Measurements from ENCODE around the gene TBC1D13. TPM values are rescaled to one million over a fixed set of nuclear protein-coding genes. Genes with fewer than 3 reads are reported as not detected.

TBC1D13 gene
- total RNA-seq, 3 donors from 2014 or later (not counting 1 experiment from before 2014, with no cell fraction given) = 31.5 to 34.5 (median 33.7) TPM

DNA sequence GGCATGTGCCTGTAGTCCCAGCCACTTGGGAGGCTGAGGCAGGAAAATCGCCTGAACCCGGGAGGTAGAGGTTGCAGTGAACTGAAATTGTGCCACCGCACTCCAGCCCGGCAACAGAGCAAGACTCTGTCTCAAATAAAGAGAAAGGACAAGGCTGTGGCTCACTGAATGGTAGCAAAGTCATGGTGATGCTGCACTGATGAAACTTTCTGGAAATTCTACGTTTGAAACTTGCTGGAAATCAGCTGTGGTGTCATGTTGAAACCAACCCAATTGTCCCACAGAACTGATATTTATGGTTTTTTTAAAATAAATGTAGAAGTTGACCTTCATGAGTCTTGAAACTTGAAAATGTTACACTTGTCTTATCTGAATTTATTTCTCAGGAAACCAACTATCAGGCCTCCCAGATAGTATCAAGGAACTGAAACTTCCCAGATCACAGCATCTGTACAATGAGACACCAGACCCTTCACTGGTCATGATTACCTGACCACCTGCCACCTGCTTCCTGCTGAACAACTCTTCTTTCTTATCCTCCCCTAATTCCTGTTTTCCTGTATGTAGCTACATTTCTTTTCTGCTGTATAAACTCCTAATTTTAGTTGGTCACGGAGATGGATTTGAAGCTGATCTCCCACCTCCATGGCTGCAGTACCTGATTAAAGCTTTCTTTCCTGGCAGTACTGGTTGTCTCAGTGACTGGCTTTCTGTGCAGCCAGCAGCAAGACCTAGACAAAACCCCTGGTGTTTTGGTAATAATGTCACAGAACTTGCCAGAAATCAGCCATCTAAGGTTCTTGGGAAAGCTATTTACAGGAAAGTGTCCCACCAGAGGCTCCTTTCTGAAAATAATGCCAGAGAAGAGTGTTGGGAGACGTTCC lies 5.6 kb upstream of the TBC1D13 start:
- 64% methylated on average over 7 of the region's 7 CpGs for WGBS (ENCODE audit: insufficient coverage)
- H3K36me3 Mint-ChIP-seq = no peaks in the 10 kb centered on the region
- Histone ChIP-seq H3K27me3 (ENCODE audit: control insufficient read depth, insufficient read depth, low read length) (no peaks in the 10 kb centered on the region), H3K36me3 (ENCODE audit: control insufficient read depth, insufficient read depth, low read length) (no peaks in the 10 kb centered on the region), H3K27ac (ENCODE audit: low read length) (no peak overlapping the region), H3K9me3 (ENCODE audit: control insufficient read depth, insufficient read depth, low read length) (peaks cover under 1% of the 10 kb centered on the region), H3K4me1 (ENCODE audit: control insufficient read depth, insufficient read depth, low read length) (peaks cover 2% of the 10 kb centered on the region), H3K4me3 (ENCODE audit: low read length) (no peak overlapping the region)
- no peaks in the 10 kb centered on the region for H3K4me1 Mint-ChIP-seq
- peaks cover 0 to 3% of the 10 kb centered on the region in 2 donors for H3K9me3 Mint-ChIP-seq
- intact Hi-C loops (cut with micrococcal nuclease) = no loop called here
- TF ChIP-seq, protein P1, sequence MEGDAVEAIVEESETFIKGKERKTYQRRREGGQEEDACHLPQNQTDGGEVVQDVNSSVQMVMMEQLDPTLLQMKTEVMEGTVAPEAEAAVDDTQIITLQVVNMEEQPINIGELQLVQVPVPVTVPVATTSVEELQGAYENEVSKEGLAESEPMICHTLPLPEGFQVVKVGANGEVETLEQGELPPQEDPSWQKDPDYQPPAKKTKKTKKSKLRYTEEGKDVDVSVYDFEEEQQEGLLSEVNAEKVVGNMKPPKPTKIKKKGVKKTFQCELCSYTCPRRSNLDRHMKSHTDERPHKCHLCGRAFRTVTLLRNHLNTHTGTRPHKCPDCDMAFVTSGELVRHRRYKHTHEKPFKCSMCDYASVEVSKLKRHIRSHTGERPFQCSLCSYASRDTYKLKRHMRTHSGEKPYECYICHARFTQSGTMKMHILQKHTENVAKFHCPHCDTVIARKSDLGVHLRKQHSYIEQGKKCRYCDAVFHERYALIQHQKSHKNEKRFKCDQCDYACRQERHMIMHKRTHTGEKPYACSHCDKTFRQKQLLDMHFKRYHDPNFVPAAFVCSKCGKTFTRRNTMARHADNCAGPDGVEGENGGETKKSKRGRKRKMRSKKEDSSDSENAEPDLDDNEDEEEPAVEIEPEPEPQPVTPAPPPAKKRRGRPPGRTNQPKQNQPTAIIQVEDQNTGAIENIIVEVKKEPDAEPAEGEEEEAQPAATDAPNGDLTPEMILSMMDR (IDR thresholded peaks at IDR 0.05) = no peak
- ATAC-seq (peak in 1 of 3 donors; percentile 64), DNase-seq (no peak)
- no peak overlapping the region for H3K27ac Mint-ChIP-seq
- peaks cover 0 to 2% of the 10 kb centered on the region in 2 donors for H3K27me3 Mint-ChIP-seq (ENCODE audit: low read depth in 2 of 2)
- no peak overlapping the region for H3K4me3 Mint-ChIP-seq

DNA sequence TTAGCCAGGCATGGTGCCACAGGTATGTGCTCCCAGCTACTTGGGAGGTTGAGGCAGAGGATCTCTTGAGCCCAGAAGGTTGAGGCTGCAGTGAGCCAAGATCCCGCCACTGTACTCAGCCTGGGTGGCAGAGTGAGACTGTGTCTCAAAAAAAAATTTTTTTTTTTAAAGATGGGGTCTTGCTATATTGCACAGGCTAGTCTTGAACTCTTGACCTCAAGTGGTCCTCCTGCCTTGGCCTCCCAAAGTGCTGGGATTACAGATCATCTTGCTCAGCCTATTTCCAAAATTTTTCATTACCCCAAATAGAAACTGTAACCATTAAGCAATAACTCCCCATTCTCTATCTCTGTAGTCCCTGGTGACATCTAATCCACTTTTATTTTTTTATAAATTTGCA lies 4.4 kb upstream of the TBC1D13 start:
- DNase-seq (no peak), ATAC-seq (no peak)
- no peak overlapping the region for H3K27ac Mint-ChIP-seq
- Histone ChIP-seq H3K9me3 (ENCODE audit: control insufficient read depth, insufficient read depth, low read length) (no peaks in the 10 kb centered on the region), H3K36me3 (ENCODE audit: control insufficient read depth, insufficient read depth, low read length) (no peaks in the 10 kb centered on the region), H3K4me1 (ENCODE audit: control insufficient read depth, insufficient read depth, low read length) (peaks cover 10% of the 10 kb centered on the region), H3K27me3 (ENCODE audit: control insufficient read depth, insufficient read depth, low read length) (no peaks in the 10 kb centered on the region), H3K27ac (ENCODE audit: low read length) (no peak overlapping the region), H3K4me3 (ENCODE audit: low read length) (no peak overlapping the region)
- WGBS (ENCODE audit: insufficient coverage) = 100% methylated on average over 1 of the region's 1 CpG
- TF ChIP-seq, protein P1 (IDR thresholded peaks at IDR 0.05) = no peak
- intact Hi-C loops (cut with micrococcal nuclease) = no loop called here
- H3K36me3 Mint-ChIP-seq = no peaks in the 10 kb centered on the region
- H3K4me1 Mint-ChIP-seq = peaks cover 7 to 11% of the 10 kb centered on the region in 2 donors
- H3K27me3 Mint-ChIP-seq (ENCODE audit: low read depth in 2 of 2) = peaks cover 0 to 2% of the 10 kb centered on the region in 2 donors
- H3K9me3 Mint-ChIP-seq = peaks cover 0 to 3% of the 10 kb centered on the region in 2 donors
- H3K4me3 Mint-ChIP-seq = no peak overlapping the region

DNA sequence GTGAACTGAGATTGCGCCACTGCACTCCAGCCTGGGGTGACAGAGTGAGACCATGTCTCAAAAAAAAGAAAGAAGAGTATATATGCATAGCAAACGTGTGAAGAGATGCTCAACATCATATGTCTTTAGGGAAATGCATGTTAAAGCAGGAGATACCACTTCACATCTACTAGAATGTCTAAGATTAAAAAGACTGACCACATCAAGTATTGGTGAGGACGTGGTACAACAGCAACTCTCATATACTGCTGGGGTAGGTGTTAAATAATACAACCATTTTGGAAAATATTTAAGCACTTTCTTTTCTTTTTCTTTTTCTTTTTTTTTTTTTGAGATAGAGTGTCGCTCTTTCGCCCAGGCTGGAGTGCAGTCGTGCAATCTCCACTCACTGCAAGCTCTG lies 1.6 kb upstream of the TBC1D13 start:
- no peak overlapping the region for H3K27ac Mint-ChIP-seq

More for the DNA sequence above, 1.6 kb upstream of the TBC1D13 start:
- intact Hi-C loops (cut with micrococcal nuclease) = no loop called here
- Histone ChIP-seq H3K27ac (ENCODE audit: low read length) (no peak overlapping the region), H3K36me3 (ENCODE audit: control insufficient read depth, insufficient read depth, low read length) (peaks cover 2% of the 10 kb centered on the region), H3K4me3 (ENCODE audit: low read length) (no peak overlapping the region), H3K4me1 (ENCODE audit: control insufficient read depth, insufficient read depth, low read length) (peaks cover 19% of the 10 kb centered on the region), H3K27me3 (ENCODE audit: control insufficient read depth, insufficient read depth, low read length) (no peaks in the 10 kb centered on the region), H3K9me3 (ENCODE audit: control insufficient read depth, insufficient read depth, low read length) (no peaks in the 10 kb centered on the region)
- no peaks in the 10 kb centered on the region for H3K36me3 Mint-ChIP-seq
- TF ChIP-seq, protein P1 (IDR thresholded peaks at IDR 0.05) = no peak
- H3K4me1 Mint-ChIP-seq = peaks cover 17 to 27% of the 10 kb centered on the region in 2 donors
- ATAC-seq (no peak), DNase-seq (no peak)
- H3K27me3 Mint-ChIP-seq (ENCODE audit: low read depth in 2 of 2) = peaks cover 0 to 2% of the 10 kb centered on the region in 2 donors
- peak overlapping the region; percentile 64 for H3K4me3 Mint-ChIP-seq
- WGBS (ENCODE audit: insufficient coverage) = 96% methylated on average over 4 of the region's 6 CpGs
- H3K9me3 Mint-ChIP-seq = peaks cover 0 to 3% of the 10 kb centered on the region in 2 donors
